ENCODE results near the gene PSMG2.
"Not testable (repeated sequence)": the region's sequence is repeated elsewhere in the genome, so short reads cannot be mapped to it uniquely, and the experiment has no call there.

PSMG2 gene

GRCh38 chr18:12721495-12722275 lies 18.8 kb downstream of the PSMG2 start:
- no peak for DNase-seq

DNA sequence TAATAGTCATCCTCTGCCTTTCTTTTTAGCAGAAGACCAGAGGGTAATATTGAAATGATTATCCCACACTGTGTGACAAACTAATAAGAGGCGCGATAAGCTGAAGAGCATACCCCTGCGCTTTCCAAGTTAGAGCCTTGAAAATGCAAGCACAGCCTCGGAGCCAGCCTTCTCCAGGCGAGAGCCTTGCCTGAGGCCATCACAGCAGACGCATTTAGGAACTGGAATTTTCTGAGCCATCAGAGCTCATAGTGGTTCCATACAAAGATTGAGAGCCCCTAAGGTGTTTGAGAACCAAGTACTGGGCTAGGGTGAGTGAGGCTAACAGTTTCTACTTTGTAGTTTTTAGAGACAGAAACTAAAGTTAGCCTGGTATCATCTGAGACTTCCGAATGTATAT lies 19.9 kb downstream of the PSMG2 start:
- no peak for DNase-seq

GRCh38 chr18:12726331-12726730 lies 23.5 kb downstream of the PSMG2 start:
- DNase-seq, result no peak

- DNase-seq, result peak in 50 of 58 donors; percentile 7 to 84 (median 47)
Observed at GRCh38 chr18:12726774-12727550, 24.1 kb downstream of the PSMG2 start.

GRCh38 chr18:12737243-12737902 lies 34.5 kb downstream of the PSMG2 start:
- DNase-seq, result no peak

- no peak for DNase-seq
Observed at GRCh38 chr18:12741351-12741750, 38.5 kb downstream of the PSMG2 start.

DNA sequence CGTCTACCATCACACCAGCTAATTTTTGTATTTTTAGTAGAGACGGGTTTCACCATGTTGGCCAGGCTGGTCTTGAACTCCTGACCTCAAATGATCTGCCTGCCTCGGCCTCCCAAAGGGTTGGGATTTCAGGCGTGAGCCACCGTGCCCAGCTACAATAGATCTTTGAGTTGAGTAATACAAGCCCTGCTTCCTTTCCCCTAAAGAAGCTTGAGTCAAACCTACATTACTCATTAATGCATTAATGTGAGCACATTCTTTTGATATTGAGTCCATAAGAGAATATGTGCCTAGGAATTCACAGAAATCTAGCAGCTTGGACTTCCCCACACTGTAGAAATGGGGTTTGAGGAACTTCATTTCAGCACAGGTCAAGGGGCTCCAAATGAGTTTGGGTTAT lies 39.6 kb downstream of the PSMG2 start:
- no peak for DNase-seq

- DNase-seq, result peak in 1 of 58 donors; percentile 39
Observed at GRCh38 chr18:12744103-12744502, 41.3 kb downstream of the PSMG2 start.

- DNase-seq, result no peak
Observed at GRCh38 chr18:12745095-12745795, 42.4 kb downstream of the PSMG2 start.

- DNase-seq, result no peak
Observed at GRCh38 chr18:12747530-12748315, 44.9 kb downstream of the PSMG2 start.

DNA sequence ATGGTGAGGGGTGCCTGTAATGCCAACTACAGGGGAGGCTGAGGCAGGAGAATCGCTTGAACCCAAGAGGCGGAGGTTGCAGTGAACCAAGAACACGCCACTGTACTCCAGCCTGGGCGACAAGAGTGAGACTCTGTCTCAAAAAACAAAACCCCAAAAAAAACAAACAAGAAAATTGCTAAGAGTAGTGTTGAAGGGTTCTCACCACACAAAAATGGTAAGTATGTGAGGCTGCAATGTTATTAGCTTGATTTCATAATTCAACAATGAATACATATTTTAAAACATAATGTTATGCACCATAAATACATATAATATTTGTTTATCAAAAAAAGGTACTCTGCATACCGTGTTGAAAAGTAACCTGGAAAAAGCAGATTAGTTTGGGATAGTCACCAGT lies 45.8 kb downstream of the PSMG2 start:
- no peak for DNase-seq

DNA sequence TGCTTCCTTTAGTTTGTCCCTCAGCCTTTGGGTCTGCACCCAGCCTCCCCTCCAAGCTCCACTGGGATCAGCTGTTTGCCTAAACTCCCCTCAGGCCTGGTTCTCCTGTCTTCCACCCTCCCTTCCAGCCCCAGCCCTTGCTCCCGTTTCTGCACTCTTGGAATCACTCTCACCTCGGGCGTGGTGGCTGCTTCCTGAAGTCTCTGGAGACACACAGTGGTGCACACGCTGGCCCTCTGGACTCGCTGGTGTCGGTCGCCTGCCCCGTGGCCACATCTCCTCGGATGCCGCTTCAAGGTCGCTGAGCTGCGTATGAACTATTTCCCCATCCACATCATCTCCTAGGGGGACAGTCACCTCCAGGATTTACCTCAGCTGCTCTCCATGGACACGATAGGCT lies 46.3 kb downstream of the PSMG2 start:
- no peak for DNase-seq

DNA sequence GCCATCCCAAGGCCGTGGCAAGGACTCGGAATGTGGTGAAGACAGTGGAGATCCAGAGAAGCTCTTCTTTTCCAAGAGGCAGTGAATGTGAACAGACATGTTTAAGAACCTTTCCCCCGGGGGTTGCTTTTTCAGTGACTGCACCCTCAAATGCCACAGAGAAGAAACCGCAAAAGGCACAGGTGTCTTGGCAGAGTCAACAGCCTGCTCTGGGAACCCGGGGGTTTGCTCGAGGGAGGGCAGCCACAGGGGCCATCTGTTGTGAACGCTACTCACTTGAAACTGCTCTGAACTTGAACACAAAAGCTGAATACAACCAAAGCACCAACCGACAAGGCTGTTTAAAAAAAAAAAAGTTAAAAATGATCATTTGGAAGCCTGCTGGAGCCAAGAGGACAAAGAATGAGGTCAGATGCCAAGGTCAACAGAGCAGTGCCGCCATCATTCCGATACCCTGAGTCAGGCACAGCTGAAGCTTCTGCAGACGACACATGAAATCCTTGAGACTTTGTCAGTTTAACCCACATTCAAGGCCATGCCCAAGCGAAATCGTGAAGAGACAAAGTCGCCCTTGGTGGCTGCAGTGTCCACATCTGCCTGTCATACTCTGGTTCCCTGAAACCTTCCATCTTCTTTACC lies 47.4 kb downstream of the PSMG2 start:
- no peak for DNase-seq

- DNase-seq, result no peak
Observed at GRCh38 chr18:12750715-12751502, 48.1 kb downstream of the PSMG2 start.

DNA sequence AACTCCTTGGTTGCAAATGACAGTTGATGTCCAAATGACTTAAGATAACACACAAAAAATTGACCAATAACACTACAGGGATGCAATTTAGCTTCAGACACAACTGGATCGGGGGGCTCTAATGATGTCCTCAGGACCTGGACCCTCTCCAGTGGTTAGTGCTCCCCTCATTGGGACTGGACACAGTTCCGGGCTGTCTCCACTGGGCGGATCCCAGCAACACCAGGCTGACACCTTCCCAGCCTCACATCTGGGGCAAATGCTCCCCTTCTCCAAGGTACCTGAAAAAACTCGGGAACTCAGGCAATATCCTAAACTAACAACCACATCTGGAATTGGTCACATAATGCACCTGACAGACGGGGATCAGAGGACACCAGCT lies 48.7 kb downstream of the PSMG2 start:
- no peak for DNase-seq

GRCh38 chr18:12751891-12752290 lies 49.0 kb downstream of the PSMG2 start:
- DNase-seq, result no peak

DNA sequence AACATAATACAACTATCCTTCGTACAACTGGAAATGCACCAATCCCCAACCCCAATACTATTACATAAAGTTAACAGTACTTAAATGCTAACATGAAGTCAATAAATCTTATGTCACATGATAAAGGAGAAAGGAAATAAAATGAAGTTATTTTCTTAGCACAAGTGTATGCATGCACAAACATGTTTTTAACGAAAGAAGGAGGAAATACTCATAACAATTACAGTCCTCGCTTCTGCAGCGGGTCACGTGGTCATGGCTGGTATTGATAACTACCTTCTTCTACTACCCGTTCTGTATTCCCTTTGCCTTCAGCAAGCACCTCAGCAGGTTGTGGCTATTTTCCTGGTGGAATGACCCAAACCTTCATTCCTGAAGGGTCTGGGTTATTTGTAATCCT lies 51.7 kb downstream of the PSMG2 start:
- DNase-seq, result no peak

DNA sequence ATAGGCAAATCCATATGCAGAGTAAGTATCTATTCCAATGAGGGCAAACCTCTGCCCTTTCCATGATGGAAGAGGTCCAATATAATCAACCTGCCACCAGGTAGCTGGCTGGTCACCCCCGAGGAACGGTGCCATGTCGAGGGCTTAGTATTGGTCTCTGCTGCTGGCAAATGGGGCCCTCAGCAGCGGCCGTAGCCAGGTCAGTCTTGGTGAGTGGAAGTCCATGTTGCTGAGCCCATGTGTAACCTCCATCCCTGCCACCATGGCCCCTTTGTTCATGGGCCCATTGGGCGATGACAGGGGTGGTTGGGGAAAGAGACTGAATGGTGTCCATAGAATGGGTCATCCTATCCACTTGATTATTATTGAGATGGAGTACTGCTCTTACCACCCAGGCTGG lies 52.8 kb downstream of the PSMG2 start:
- DNase-seq, result not testable (repeated sequence)

GRCh38 chr18:12756619-12757239 lies 53.9 kb downstream of the PSMG2 start:
- not testable (repeated sequence) for DNase-seq
